Measurements from ENCODE around the gene CACNA1I. TPM values are rescaled to one million over a fixed set of nuclear protein-coding genes. Genes with fewer than 3 reads are reported as not detected.

The CACNA1I gene
- polyA plus RNA-seq, 1 of the 3 experiments (the other 2 are of a cell fraction), result not detected

GRCh38 chr22:39729141-39729934, 158.8 kb downstream of the CACNA1I start:
- Histone ChIP-seq H3K9me3 (no peaks in the 10 kb centered on the region), H3K9me2 (no peaks in the 10 kb centered on the region), H3K36me3 (replicated peaks in 1 of 2; ENCODE audit: control insufficient read depth in 1 of 2, insufficient read depth in 2 of 2, low read length in 1 of 2) (no peaks in the 10 kb centered on the region), H3K79me2 (ENCODE audit: insufficient read depth) (no peaks in the 10 kb centered on the region), H2AFZ (ENCODE audit: low read depth) (no peak overlapping the region), H3F3A (replicated peaks; ENCODE audit: insufficient read depth) (no peaks in the 10 kb centered on the region), H3K27me3 (ENCODE audit: insufficient read depth) (no peaks in the 10 kb centered on the region), H3K4me1 (ENCODE audit: control insufficient read depth in 1 of 2, insufficient read depth in 2 of 2, low read depth in 1 of 2, low read length in 1 of 2) (no peaks in the 10 kb centered on the region), H3K4me3 (ENCODE audit: low read depth in 2 of 2, low read length in 1 of 2) (no peak overlapping the region), H3K9ac (no peak overlapping the region), H3K27ac (ENCODE audit: low read depth in 2 of 2, low read length in 1 of 2) (no peak overlapping the region), H4K20me1 (ENCODE audit: insufficient read depth) (no peaks in the 10 kb centered on the region), H3K4me2 (no peak overlapping the region)
- 64% methylated on average over 4 of the region's 13 CpGs for WGBS (ENCODE audit: low lambda C conversion rate)
- no peak for DNase-seq
- ChIA-PET CTCF (no interaction called here), POLR2A (no interaction called here)
- TF ChIP-seq TEAD4 (IDR thresholded peaks at IDR 0.05; ENCODE audit: borderline replicate concordance, insufficient read depth) (no peak), NFIC (IDR thresholded peaks at IDR 0.05; ENCODE audit: borderline replicate concordance) (no peak), GATA2 (CRISPR knock-in tag; IDR thresholded peaks at IDR 0.05) (no peak), FOSL2 (IDR thresholded peaks at IDR 0.05; ENCODE audit: borderline replicate concordance, low read depth) (no peak), REST (IDR thresholded peaks at IDR 0.05; ENCODE audit: low read depth, low read length) (no peak), CTCF (IDR thresholded peaks at IDR 0.05) (no peak), ZBTB33 (IDR thresholded peaks at IDR 0.05; ENCODE audit: borderline replicate concordance, low read depth) (no peak), JUND (IDR thresholded peaks at IDR 0.05) (no peak), USF2 (IDR thresholded peaks at IDR 0.05; ENCODE audit: borderline replicate concordance, low read depth, low read length) (no peak), EZH2phosphoT487 (IDR thresholded peaks at IDR 0.05; ENCODE audit: borderline replicate concordance, low read depth) (no peak), GABPA (IDR thresholded peaks at IDR 0.05; ENCODE audit: low read depth) (no peak), FOXM1 (IDR thresholded peaks at IDR 0.05; ENCODE audit: low read depth) (no peak), IRF3 (IDR thresholded peaks at IDR 0.05; ENCODE audit: low read depth, low read length) (no peak), SIN3A (IDR thresholded peaks at IDR 0.05; ENCODE audit: borderline replicate concordance, low read depth, low read length) (no peak), MXI1 (IDR thresholded peaks at IDR 0.05; ENCODE audit: low read depth, low read length) (no peak)

All from SK-N-SH (cell line).